ENCODE measurements around the gene WSCD2.

WSCD2 gene

DNA sequence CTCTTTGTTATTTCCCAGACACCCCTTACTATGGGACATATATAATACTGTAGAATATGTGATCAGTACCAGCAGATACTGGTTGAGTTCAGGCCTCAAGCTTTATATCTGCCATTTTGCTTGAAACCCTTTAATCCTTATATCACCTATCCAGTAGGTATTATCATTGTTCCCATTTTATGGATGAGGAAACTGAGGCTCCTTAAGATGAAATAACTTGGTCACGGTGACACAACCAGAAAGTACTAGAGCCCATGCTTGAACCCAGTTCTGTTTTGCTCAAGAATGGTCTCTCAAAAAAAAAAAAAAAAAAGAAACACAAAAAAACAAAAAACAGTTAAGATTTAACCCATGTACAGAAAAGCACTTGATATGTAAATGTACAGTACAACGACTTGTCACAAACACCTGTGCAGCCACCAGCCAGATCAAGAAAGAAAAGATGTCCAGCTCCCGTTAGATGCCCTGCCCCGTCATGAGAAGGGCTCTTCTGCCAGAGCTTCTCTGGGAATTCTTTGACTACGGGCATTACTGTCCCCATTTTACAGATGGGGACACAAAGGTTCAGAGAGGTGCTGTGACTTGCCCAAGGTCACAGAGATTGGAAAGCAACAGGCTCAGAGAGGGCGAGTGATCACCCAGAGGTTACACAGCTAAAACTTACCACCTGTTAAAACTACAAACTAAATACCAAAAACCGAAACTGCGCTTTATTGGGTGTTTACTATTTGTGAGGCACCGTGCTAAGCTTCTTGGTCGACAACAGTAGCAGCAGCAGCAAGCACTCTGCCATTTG lies 669 bp upstream of the WSCD2 start:
- DNase-seq (ENCODE audit: low read depth): no peak

GRCh38 chr12:108131035-108131434 lies 1.9 kb downstream of the WSCD2 start:
- no peak for DNase-seq (ENCODE audit: low read depth)

GRCh38 chr12:108131657-108132126 lies 2.6 kb downstream of the WSCD2 start:
- DNase-seq (ENCODE audit: low read depth): no peak

DNA sequence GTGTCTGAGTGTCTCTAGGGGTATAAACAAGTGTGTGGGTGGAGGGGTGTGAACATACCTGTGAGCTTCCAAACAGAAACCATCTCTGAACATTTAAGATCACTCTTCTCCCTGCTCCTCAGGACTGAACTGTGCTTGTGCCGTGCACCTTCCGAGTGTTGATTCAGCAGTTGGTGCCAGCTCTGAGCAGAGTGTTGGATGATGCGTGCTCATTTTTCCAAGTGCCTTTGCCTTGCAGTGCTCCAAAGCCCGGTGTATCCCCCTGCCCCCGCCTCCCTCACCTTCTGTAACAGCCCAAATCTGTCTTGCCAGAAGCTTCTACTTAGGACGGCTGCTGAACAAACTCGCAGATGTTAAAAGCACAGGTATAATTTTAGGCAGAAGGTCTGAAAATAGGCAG lies 4.4 kb downstream of the WSCD2 start:
- no peak for DNase-seq (ENCODE audit: low read depth)

DNA sequence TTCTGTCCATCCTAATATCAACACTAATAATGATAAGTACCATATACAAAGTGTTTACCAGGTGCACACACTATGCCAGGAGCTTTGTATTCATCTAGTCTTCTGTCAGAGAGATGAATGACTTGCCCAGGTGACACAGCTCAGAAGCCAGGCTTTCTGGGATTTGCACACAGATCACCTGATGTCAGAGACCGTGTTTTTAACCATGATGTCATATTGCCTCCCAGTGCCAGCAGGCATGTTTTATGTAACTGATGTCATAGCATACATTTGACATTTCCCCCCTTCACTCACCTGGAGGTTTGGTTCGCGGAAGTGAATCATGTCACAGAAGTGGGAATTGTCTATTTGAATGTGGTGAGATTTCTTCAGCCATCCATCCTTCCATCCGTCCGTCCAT lies 5.7 kb downstream of the WSCD2 start:
- no peak for DNase-seq (ENCODE audit: low read depth)

DNA sequence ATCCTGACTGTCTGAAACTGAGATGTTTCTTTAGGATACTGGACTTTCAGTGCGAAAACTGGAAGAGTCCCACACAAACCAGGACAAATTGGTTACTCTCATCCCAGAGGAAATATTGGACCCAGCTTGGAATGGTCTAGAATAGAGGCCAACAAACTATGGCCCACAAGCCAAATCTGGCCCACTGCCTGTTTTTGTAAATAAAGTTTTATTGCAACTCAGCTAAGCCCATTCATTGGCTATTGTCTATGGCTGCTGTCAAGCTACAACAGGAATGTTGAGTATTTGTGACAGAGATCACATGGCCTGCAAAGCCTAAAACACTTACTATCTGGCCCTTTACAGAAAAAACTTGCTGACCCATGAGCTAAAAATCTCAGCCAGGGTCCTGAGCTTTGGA lies 6.5 kb downstream of the WSCD2 start:
- DNase-seq (ENCODE audit: low read depth): no peak

DNA sequence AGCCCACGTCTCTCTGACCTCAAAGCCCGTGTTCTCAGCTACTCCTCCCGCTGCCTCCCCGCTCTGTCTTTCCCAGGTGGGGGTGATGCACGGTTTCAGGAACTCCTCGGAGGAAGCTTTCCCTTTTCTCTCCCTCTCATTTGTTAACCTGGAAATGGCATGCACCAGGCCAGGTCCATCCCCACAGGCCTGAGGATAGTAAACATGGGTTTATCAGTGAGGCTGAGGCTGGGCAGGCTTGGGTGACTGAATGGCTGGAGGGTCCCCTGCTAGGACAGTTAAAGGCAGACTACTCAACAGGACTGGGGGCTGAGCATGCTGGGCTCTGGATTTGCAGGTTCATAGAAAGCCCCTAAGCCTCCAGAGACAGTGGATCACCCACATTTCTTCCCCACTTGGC lies 7.6 kb downstream of the WSCD2 start:
- no peak for DNase-seq (ENCODE audit: low read depth)

GRCh38 chr12:108139454-108139853 lies 10.4 kb downstream of the WSCD2 start:
- DNase-seq (ENCODE audit: low read depth): no peak

DNA sequence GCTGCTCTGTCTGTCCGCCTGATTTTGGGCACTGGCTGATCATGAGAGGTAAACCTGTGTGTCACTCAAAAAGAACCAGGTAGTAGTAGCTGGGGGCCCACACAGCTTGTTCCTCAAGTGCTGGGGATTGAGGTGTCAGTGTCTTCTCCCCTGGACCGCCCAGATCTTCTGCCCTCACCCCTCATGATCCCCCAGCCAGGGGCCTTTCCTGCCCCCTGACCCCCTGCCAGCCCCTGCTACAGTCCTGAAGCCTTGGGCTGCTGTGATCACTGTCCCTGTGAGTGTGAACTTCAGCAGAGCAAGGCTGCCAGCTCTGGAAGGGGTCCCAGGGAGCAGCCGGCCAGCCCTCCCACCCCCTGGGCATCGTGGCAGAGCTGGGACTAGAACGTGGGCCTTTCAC lies 11.4 kb downstream of the WSCD2 start:
- DNase-seq (ENCODE audit: low read depth): no peak

GRCh38 chr12:108141600-108142130 lies 12.6 kb downstream of the WSCD2 start:
- no peak for DNase-seq (ENCODE audit: low read depth)

DNA sequence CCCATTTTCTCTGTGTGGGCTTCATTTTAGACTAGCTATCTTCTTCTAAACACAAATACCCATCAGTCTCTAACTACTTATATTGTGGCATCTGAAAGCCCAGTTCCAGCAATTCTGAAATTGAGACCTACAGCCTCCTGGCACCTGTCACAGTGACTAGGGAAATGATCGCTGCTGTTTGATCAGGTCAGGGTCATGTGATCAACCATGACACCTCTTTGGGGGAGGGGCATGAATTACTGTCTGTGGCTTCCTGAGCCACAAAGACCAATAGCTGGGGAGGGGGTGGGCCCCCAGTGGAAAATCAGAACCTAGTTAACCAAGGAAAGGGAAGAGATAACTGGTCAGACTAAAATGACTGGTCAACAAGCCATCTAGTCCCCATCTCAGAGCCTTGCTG lies 14.1 kb downstream of the WSCD2 start:
- no peak for DNase-seq (ENCODE audit: low read depth)

GRCh38 chr12:108144080-108144479 lies 15.0 kb downstream of the WSCD2 start:
- no peak for DNase-seq (ENCODE audit: low read depth)

- DNase-seq (ENCODE audit: low read depth): no peak
These were observed 15.9 kb downstream of the WSCD2 start for GRCh38 chr12:108145011-108145410.

DNA sequence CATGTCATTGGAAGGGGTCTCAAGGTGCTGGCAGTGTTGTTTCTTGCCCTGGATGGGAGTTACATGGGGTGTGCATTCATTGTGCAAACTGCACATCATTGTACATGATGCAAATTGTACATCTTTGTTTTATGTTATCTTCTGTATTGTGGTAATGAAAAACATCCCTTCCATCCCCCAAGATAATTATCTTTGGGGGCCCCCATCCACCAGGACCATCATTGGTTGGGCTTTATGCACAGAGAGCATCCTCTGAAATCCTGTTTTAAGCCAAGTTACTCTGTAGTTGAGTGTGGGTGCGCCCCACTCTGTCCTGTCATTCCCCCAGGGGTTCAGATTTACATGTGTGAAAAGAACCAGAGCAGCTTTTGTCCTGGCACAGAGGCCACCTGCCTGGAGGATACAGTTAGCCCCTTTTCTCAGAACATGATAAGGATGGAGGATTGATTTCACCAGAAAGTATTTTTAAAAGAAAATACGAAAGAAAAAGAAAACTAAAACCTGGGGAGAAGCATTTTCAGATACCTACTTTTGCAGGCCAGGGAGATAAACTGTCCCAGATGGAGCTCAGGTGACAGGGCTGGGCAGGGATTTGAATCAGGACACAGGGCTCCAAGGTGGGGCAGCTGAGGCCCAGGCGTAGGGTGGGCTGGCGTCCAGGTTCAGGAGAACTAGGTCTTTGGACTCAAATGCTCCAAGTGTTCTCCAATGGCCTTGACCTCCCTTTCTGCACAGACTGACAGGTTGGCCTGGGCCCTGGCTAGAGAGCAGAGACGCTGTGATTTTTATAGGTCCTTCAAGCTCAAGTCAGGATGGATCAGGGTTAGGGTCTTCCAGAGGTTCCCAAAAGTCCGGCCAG lies 17.2 kb downstream of the WSCD2 start:
- no peak for DNase-seq (ENCODE audit: low read depth)

GRCh38 chr12:108147279-108147678 lies 18.2 kb downstream of the WSCD2 start:
- DNase-seq (ENCODE audit: low read depth): no peak

GRCh38 chr12:108148521-108149074 lies 19.5 kb downstream of the WSCD2 start:
- no peak for DNase-seq (ENCODE audit: low read depth)

GRCh38 chr12:108150436-108150835 lies 21.3 kb downstream of the WSCD2 start:
- DNase-seq (ENCODE audit: low read depth): no peak

GRCh38 chr12:108151533-108152169 lies 22.6 kb downstream of the WSCD2 start:
- no peak for DNase-seq (ENCODE audit: low read depth)

DNA sequence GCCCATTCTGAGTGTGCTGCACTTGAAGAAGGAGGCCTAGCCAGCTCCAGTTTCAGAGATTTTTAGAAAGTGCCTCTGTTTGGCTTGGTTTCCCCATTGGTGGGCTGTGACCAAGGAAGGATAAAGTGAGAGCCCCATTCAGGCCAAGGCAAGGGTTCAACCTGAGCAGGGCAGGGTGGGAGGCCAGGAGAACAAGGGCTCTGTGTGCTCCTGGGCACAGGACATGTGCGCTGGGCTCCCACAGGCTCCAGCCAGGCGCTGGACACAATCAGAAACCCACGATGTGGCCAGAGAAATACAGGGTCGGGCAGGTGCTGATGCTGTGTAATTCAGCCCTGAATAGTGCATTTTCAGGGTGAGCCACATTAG lies 23.1 kb downstream of the WSCD2 start:
- no peak for DNase-seq (ENCODE audit: low read depth)

DNA sequence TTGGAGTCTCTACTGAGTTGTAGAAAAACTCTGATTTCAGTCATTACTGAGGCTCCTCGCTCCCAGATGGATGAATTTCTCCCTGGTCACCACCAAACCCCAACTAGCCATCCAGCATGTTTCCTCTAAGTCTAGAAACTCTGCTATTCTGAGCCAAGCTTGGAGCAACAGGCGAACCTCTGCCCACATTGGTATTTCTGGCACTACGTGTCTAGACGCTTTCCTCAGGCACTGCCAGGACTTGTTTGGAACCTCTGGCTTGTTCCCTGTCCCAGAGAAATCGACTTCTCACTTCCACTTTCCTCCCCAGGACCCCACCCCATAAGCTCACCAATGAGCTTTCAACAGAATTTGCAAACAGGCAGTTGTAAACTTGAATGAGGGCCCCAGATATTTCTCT lies 27.6 kb downstream of the WSCD2 start:
- no peak for DNase-seq (ENCODE audit: low read depth)

GRCh38 chr12:108157870-108158459 lies 28.9 kb downstream of the WSCD2 start:
- DNase-seq (ENCODE audit: low read depth): no peak

DNA sequence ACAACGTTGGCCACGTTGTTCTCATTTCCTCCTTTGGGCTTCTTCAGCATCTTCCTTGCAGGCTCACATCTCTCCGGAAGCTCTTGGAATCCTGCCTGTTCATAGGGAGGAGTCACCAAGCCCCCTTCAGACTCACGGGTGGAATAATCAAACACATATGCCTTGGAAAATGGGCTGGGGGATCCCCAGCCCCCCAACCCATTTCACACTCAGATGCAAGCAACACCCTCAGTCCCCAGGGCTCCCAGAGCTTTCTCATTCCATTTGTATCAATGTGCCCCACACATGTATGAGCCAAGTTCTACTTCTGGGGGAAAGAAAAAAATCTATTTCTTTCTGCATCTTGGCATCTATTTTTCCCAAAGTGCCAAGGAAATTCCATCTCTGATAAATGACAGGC lies 33.1 kb downstream of the WSCD2 start:
- DNase-seq (ENCODE audit: low read depth): no peak

All from stimulated activated CD8-positive, alpha-beta memory T cell treated with anti-CD3 and anti-CD28 coated beads, Interleukin-4, amount 100 ng/mL, for 24 hours (primary cell).